ENCODE measurements around the gene CASS4.

CASS4 gene

GRCh38 chr20:56461576-56461975 is 49.5 kb downstream of the CASS4 start:
- H3K9ac ChIP-seq (ENCODE audit: insufficient read length): no peak overlapping the region
- no peak for DNase-seq (ENCODE audit: low read depth, low spot score)
- H3K9me3 ChIP-seq (ENCODE audit: low read depth, low read length): no peaks in the 10 kb centered on the region
- H3K4me3 ChIP-seq: no peak overlapping the region
- TF ChIP-seq POLR2AphosphoS5 (IDR thresholded peaks at IDR 0.05; ENCODE audit: borderline replicate concordance, low read depth, low read length) (no peak), EZH2 (IDR thresholded peaks at IDR 0.05) (no peak), FOXP2 (optimal IDR thresholded peaks at IDR 0.05; ENCODE audit: control extremely low read depth, extremely low read length, insufficient read depth) (no peak)
- no peaks in the 10 kb centered on the region for H3K36me3 ChIP-seq (ENCODE audit: insufficient read depth, low read length)
- no peak overlapping the region for H3K27ac ChIP-seq

GRCh38 chr20:56463428-56463827 is 51.4 kb downstream of the CASS4 start:
- TF ChIP-seq POLR2AphosphoS5 (IDR thresholded peaks at IDR 0.05; ENCODE audit: borderline replicate concordance, low read depth, low read length) (no peak), EZH2 (IDR thresholded peaks at IDR 0.05) (no peak)
- Histone ChIP-seq H3K36me3 (ENCODE audit: insufficient read depth, low read length) (no peaks in the 10 kb centered on the region), H3K9ac (ENCODE audit: insufficient read length) (no peak overlapping the region), H3K9me3 (ENCODE audit: low read depth, low read length) (no peaks in the 10 kb centered on the region), H3K27ac (no peak overlapping the region), H3K4me3 (no peak overlapping the region)
- no peak for DNase-seq (ENCODE audit: low read depth, low spot score)

GRCh38 chr20:56465997-56466396 is 53.9 kb downstream of the CASS4 start:
- Histone ChIP-seq H3K9ac (ENCODE audit: insufficient read length) (no peak overlapping the region), H3K4me3 (no peak overlapping the region), H3K36me3 (ENCODE audit: insufficient read depth, low read length) (no peaks in the 10 kb centered on the region), H3K27ac (no peak overlapping the region), H3K9me3 (ENCODE audit: low read depth, low read length) (no peaks in the 10 kb centered on the region)
- no peak for TF ChIP-seq POLR2AphosphoS5 (IDR thresholded peaks at IDR 0.05; ENCODE audit: borderline replicate concordance, low read depth, low read length)
- no peak for DNase-seq (ENCODE audit: low read depth, low spot score)

GRCh38 chr20:56467968-56468315 is 55.9 kb downstream of the CASS4 start:
- DNase-seq (ENCODE audit: low read depth, low spot score): no peak
- H3K36me3 ChIP-seq (ENCODE audit: insufficient read depth, low read length): peaks cover 3% of the 10 kb centered on the region; the same call in 1 of the 2 replicates
- TF ChIP-seq FOXP2 (optimal IDR thresholded peaks at IDR 0.05; ENCODE audit: control extremely low read depth, extremely low read length, insufficient read depth): no peak
- no peak for TF ChIP-seq POLR2AphosphoS5 (IDR thresholded peaks at IDR 0.05; ENCODE audit: borderline replicate concordance, low read depth, low read length)
- no peak for TF ChIP-seq EZH2 (IDR thresholded peaks at IDR 0.05)
- H3K27ac ChIP-seq: no peak overlapping the region
- H3K9me3 ChIP-seq (ENCODE audit: low read depth, low read length): no peaks in the 10 kb centered on the region
- peak overlapping the region; percentile 92 for H3K4me3 ChIP-seq
- peak overlapping the region; percentile 67 for H3K9ac ChIP-seq (ENCODE audit: insufficient read length)

- TF ChIP-seq FOXP2 (optimal IDR thresholded peaks at IDR 0.05; ENCODE audit: control extremely low read depth, extremely low read length, insufficient read depth): peak; percentile 13
- TF ChIP-seq POLR2AphosphoS5 (IDR thresholded peaks at IDR 0.05; ENCODE audit: borderline replicate concordance, low read depth, low read length): peak; percentile 83
- no peak for TF ChIP-seq EZH2 (IDR thresholded peaks at IDR 0.05)
Observed at GRCh38 chr20:56468316-56469076, 56.4 kb downstream of the CASS4 start, which contains the start of gene RTF2. TSS of gene RTF2 (plus strand) at chr20:56468627. CDS start at chr20:56468698, 71 bp downstream.

GRCh38 chr20:56469077-56469449 is 57.0 kb downstream of the CASS4 start:
- DNase-seq (ENCODE audit: low read depth, low spot score): no peak
- Histone ChIP-seq H3K4me3 (peak overlapping the region; percentile 92), H3K9me3 (ENCODE audit: low read depth, low read length) (no peaks in the 10 kb centered on the region), H3K27ac (no peak overlapping the region), H3K36me3 (ENCODE audit: insufficient read depth, low read length) (peaks cover 14% of the 10 kb centered on the region; the same call in 1 of the 2 replicates), H3K9ac (ENCODE audit: insufficient read length) (peak overlapping the region; percentile 99)
- TF ChIP-seq POLR2AphosphoS5 (IDR thresholded peaks at IDR 0.05; ENCODE audit: borderline replicate concordance, low read depth, low read length) (no peak), FOXP2 (optimal IDR thresholded peaks at IDR 0.05; ENCODE audit: control extremely low read depth, extremely low read length, insufficient read depth) (no peak), EZH2 (IDR thresholded peaks at IDR 0.05) (no peak)

More at GRCh38 chr20:56468316-56469076, 56.4 kb downstream of the CASS4 start, which contains the start of gene RTF2:
- Histone ChIP-seq H3K9me3 (ENCODE audit: low read depth, low read length) (no peaks in the 10 kb centered on the region), H3K4me3 (peak within 1 kb of the TSS; percentile 92), H3K36me3 (ENCODE audit: insufficient read depth, low read length) (peaks cover 8% of the 10 kb centered on the region; the same call in 1 of the 2 replicates), H3K27ac (peak within 1 kb of the TSS; percentile 60; the same call in 1 of the 2 replicates), H3K9ac (ENCODE audit: insufficient read length) (peak within 1 kb of the TSS; percentile 99)
- DNase-seq (ENCODE audit: low read depth, low spot score): peak; percentile 39

GRCh38 chr20:56483970-56484369 is 71.9 kb downstream of the CASS4 start:
- peaks cover 60% of the 10 kb centered on the region for H3K36me3 ChIP-seq (ENCODE audit: insufficient read depth, low read length)
- no peak for DNase-seq (ENCODE audit: low read depth, low spot score)
- no peak overlapping the region for H3K9ac ChIP-seq (ENCODE audit: insufficient read length)
- TF ChIP-seq POLR2AphosphoS5 (IDR thresholded peaks at IDR 0.05; ENCODE audit: borderline replicate concordance, low read depth, low read length) (no peak), FOXP2 (optimal IDR thresholded peaks at IDR 0.05; ENCODE audit: control extremely low read depth, extremely low read length, insufficient read depth) (no peak), EZH2 (IDR thresholded peaks at IDR 0.05) (no peak)
- no peak overlapping the region for H3K27ac ChIP-seq
- no peak overlapping the region for H3K4me3 ChIP-seq
- H3K9me3 ChIP-seq (ENCODE audit: low read depth, low read length): no peaks in the 10 kb centered on the region

- TF ChIP-seq POLR2AphosphoS5 (IDR thresholded peaks at IDR 0.05; ENCODE audit: borderline replicate concordance, low read depth, low read length) (no peak), FOXP2 (optimal IDR thresholded peaks at IDR 0.05; ENCODE audit: control extremely low read depth, extremely low read length, insufficient read depth) (no peak), EZH2 (IDR thresholded peaks at IDR 0.05) (no peak)
- no peak for DNase-seq (ENCODE audit: low read depth, low spot score)
- H3K9me3 ChIP-seq (ENCODE audit: low read depth, low read length): no peaks in the 10 kb centered on the region
- H3K27ac ChIP-seq: no peak overlapping the region
- peaks cover 42% of the 10 kb centered on the region; the same call in 1 of the 2 replicates for H3K36me3 ChIP-seq (ENCODE audit: insufficient read depth, low read length)
- no peak overlapping the region for H3K9ac ChIP-seq (ENCODE audit: insufficient read length)
- no peak overlapping the region for H3K4me3 ChIP-seq
Observed at GRCh38 chr20:56487216-56487615, 75.2 kb downstream of the CASS4 start.
